22Rv1 (cell line): ENCODE data around the gene LRRC3C.

Experiments
- H3K27ac ChIP-seq: fragments of 450-650 bp; 2 replicates; pipeline ENCODE4 v1.5.1; 2017
- CTCF ChIP-seq: fragments of 450-650 bp; IDR thresholded peaks from 2 replicates; pipeline ENCODE4 v1.5.1; 2017; ENCODE audit warnings: mild to moderate bottlenecking
- ZFX ChIP-seq: fragments of 450-650 bp; IDR thresholded peaks from 2 replicates; pipeline ENCODE4 v1.6.1; 2017; ENCODE audit warnings: antibody characterized with exemption, borderline replicate concordance

Gene LRRC3C

GRCh38 chr17:39920218-39921210, 7.0 kb upstream of the LRRC3C start:
- H3K27ac ChIP-seq = no peak overlapping the region
- no peak for TF ChIP-seq CTCF
- no peak for TF ChIP-seq ZFX

GRCh38 chr17:39921323-39921722, 6.2 kb upstream of the LRRC3C start:
- TF ChIP-seq CTCF (no peak), ZFX (no peak)
- no peak overlapping the region for H3K27ac ChIP-seq

GRCh38 chr17:39922006-39922405, 5.5 kb upstream of the LRRC3C start:
- H3K27ac ChIP-seq = no peak overlapping the region
- TF ChIP-seq ZFX (no peak), CTCF (no peak)

- no peak overlapping the region for H3K27ac ChIP-seq
- TF ChIP-seq ZFX (no peak), CTCF (no peak)
Measured at GRCh38 chr17:39923230-39923629, 4.3 kb upstream of the LRRC3C start.

GRCh38 chr17:39923836-39924690, 3.5 kb upstream of the LRRC3C start:
- no peak for TF ChIP-seq ZFX
- TF ChIP-seq CTCF = no peak

GRCh38 chr17:39924691-39925055, 2.9 kb upstream of the LRRC3C start:
- TF ChIP-seq ZFX (no peak), CTCF (no peak)
- no peak overlapping the region for H3K27ac ChIP-seq

More at GRCh38 chr17:39923836-39924690, 3.5 kb upstream of the LRRC3C start:
- no peak overlapping the region for H3K27ac ChIP-seq
